Activated T-helper 1 cell treated with anti-CD3 and anti-CD28 coated beads, Interleukin-2, amount 50 U/mL, for 16 hours (primary cell): Measurements from ENCODE around the gene YPEL2.

ENCODE experiments used
- DNase-seq, 2 donors: peaks; one replicate each; pipeline ENCODE4 v3.0.0-alpha.2; 2020; ENCODE audit warnings: low read depth in 1 of 2, low spot score in 1 of 2

The YPEL2 gene

GRCh38 chr17:59428916-59429485, 97.5 kb downstream of the YPEL2 start:
- DNase-seq = no peak

DNA sequence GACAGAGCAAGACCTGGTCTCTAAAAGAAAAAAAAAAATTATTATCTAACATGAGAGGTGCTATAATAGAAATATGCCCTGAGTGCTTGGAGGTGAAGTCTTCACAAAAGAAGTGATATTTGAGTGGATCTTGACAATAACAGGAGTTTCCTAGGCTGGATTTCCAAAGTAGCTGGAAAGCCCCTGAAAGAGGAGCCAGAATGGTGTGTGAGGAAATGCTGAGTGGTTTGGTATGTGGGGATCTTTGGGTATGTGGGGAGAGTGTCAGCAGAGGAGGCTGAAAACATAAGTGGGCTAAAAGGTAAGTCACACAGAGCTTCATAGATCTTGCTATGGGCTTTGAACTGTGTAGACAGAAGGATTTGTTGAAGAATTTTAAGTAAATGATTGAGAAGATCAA, 100.1 kb downstream of the YPEL2 start:
- no peak for DNase-seq

- no peak for DNase-seq
These were observed 101.2 kb downstream of the YPEL2 start for GRCh38 chr17:59432657-59433056.

DNA sequence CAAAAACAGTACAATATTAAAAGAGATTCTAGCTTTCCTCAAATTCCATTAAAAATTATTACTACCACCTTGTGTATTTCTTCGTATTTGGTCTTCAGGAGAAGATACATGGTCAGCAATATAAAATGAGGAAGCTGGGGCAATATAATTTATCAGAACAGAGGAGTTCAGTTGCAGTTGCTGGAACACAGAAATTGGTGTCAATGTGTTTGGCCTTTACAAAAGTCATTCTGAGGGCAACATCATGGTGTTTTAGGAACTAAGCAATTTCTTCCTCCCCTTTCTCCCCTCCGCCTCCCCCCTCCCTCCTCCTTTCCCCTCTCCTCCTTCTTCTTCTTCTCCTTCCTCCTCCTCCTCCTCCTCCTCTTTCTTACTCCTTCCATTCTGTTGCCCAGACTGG, 102.1 kb downstream of the YPEL2 start:
- DNase-seq = no peak

DNA sequence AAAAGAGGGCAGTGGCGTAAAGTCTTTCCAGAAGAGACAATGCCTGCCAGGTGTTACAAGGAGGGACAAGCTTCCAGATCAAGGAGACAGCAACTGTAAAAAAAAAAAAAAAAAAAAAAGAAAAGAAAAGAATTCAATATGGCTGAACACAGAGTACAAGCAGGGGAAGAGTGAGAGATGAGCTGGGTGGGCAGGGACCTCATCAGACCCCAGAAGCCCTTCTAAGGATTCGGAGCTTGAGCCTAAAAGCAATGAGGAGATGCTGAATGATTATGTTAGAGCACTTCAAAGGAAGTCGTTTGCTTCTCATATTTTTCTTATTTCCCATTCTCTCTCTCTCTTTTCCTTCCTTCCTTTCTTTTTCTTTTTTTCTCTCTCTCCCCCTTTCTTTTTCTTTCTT, 103.0 kb downstream of the YPEL2 start:
- no peak for DNase-seq

- DNase-seq = no peak
These were observed 103.8 kb downstream of the YPEL2 start for GRCh38 chr17:59435238-59435637.

DNA sequence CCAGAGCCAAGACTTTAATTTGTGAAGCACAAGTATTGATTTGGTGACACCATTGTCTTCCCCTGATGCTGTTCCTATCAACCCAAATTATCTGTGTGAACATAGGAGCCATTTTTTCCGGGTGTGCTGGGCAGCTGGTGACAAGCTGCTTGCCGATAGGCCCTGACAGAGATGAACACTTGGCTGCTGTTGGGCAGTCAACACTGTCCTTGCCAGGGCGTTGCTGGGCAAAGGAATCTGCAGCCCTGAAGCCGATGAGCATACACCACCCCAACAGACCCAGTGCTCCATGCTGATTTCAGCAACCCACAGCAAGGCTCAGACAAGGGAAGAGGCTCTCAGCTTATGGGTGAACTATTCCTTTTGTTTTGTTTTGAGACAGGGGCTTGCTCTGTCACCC, 105.4 kb downstream of the YPEL2 start:
- DNase-seq = no peak

GRCh38 chr17:59437791-59438281, 106.4 kb downstream of the YPEL2 start:
- DNase-seq = no peak

- no peak for DNase-seq
These were observed 107.8 kb downstream of the YPEL2 start for GRCh38 chr17:59439262-59439661.

GRCh38 chr17:59439741-59440211, 108.3 kb downstream of the YPEL2 start:
- DNase-seq = no peak

DNA sequence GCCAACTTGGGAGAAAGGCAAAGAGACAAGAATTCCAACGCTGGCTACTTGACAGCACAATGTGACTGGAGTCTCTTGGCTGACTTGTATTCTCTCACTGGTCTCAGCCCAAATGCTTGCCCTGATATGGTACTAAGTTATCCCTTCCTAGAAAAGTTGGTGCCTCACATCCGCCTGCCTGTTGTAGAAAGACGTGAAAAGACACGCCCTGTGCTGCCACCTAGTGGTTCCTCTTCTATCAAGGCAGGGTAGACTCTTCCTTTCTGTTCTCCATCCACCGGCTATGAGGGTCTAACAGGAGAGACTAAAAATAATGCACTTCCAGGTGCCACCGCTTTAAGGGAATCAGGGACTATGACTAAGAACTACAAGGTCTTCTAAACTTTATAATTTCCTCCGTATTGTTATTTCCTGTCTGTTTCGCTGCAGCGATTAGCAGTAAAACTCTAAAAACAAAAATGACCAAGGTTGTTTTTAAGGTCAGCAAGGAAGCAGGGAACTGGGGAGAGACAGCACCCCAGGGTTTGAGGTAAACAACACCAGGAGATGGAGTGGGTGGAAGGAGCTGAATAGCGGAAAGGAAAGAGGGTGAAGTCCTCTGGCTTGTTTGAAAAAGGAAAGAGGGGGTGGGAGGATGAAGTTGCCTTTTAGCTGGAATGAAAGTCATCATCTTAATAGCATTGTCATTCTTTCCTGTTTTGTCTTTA, 109.5 kb downstream of the YPEL2 start:
- peak; percentile 70 to 72 for DNase-seq

- no peak for DNase-seq
These were observed 110.1 kb downstream of the YPEL2 start for GRCh38 chr17:59441464-59442096.

GRCh38 chr17:59443106-59443505, 111.7 kb downstream of the YPEL2 start:
- DNase-seq = no peak
